SKM-1 (cell line): ENCODE measurements around the gene TLCD3A.

ENCODE experiments used
- DNase-seq: peaks from one replicate; lab custom pipeline; 2025; ENCODE audit not compliant: unreplicated experiment; lab: John Stamatoyannopoulos, UW

The TLCD3A gene

GRCh38 chr17:705863-706262, 26.5 kb upstream of the TLCD3A start:
- DNase-seq, result no peak

GRCh38 chr17:708132-708531, 24.3 kb upstream of the TLCD3A start:
- no peak for DNase-seq

- no peak for DNase-seq
Measured at GRCh38 chr17:718075-718474, 14.3 kb upstream of the TLCD3A start.

- DNase-seq, result no peak
Measured at GRCh38 chr17:720706-721539, 11.5 kb upstream of the TLCD3A start.

GRCh38 chr17:721540-721937, 10.9 kb upstream of the TLCD3A start:
- DNase-seq, result no peak

- DNase-seq, result no peak
Measured at GRCh38 chr17:725084-725483, 7.3 kb upstream of the TLCD3A start.

- no peak for DNase-seq
Measured at GRCh38 chr17:725746-726145, 6.7 kb upstream of the TLCD3A start.

GRCh38 chr17:726271-726919, 6.0 kb upstream of the TLCD3A start:
- DNase-seq, result no peak

GRCh38 chr17:728911-729310, 3.5 kb upstream of the TLCD3A start:
- DNase-seq, result no peak

GRCh38 chr17:731644-732066, 741 bp upstream of the TLCD3A start:
- DNase-seq, result no peak

GRCh38 chr17:732902-733720, 715 bp downstream of the TLCD3A start:
- DNase-seq, result no peak

- no peak for DNase-seq
Measured at GRCh38 chr17:733743-734142, 1.3 kb downstream of the TLCD3A start.

GRCh38 chr17:737561-738113, 5.2 kb downstream of the TLCD3A start:
- no peak for DNase-seq

GRCh38 chr17:740240-741017, 8.0 kb downstream of the TLCD3A start:
- DNase-seq, result peak; percentile 52

GRCh38 chr17:742147-742793, 9.9 kb downstream of the TLCD3A start:
- DNase-seq, result no peak

GRCh38 chr17:743139-743538, 10.7 kb downstream of the TLCD3A start:
- DNase-seq, result no peak

- no peak for DNase-seq
Measured at GRCh38 chr17:744937-745336, 12.5 kb downstream of the TLCD3A start.

- DNase-seq, result no peak
Measured at GRCh38 chr17:745406-745805, 13.0 kb downstream of the TLCD3A start.

GRCh38 chr17:746181-746580, 13.8 kb downstream of the TLCD3A start:
- DNase-seq, result no peak
